ENCODE measurements around the gene SLC10A3.

Gene SLC10A3

DNA sequence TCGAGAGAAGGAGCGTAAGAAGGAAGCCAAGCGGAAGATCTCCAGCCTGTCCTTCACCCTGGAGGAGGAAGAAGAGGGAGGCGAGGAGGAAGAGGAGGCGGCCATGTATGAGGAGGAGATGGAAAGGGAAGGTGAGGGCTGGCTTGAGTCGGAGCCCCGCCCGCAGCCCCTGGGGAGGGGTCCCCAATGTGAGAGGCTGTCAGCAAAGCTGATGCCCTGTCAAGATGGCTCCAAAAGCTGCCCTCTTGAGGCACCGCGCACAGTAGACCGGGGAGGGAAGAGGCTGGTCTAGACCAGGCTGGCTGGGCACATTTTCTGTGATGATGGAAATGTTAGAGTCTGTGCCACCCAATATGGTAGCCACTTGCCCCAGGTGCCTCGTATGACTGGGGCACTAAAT, 44.0 kb downstream of the SLC10A3 start:
- peaks cover 4 to 78% of the 10 kb centered on the region in 2 experiments; a peak in 2 of 3 replicates for H3K36me3 ChIP-seq (ENCODE audit: control insufficient read depth in 2 of 2, insufficient read depth in 1 of 2, low read length in 2 of 2)
- H3K4me3 ChIP-seq (ENCODE audit: low read depth, low read length): no peak overlapping the region
- POLR2A ChIA-PET: no interaction called here
- CTCF ChIA-PET: interaction anchor here (1.1 kb wide), 1 partner anchor 86 kb away, joined by 3 read pairs; no protein-coding TSS in a partner anchor
- TF ChIP-seq ZNF138 (tag by site-specific recombination; IDR thresholded peaks at IDR 0.05; ENCODE audit: borderline replicate concordance) (no peak), ZNF548 (tag by site-specific recombination; IDR thresholded peaks at IDR 0.05) (no peak), MYNN (tag by site-specific recombination; IDR thresholded peaks at IDR 0.05; ENCODE audit: borderline replicate concordance) (no peak), ZNF585B (tag by site-specific recombination; IDR thresholded peaks at IDR 0.05) (no peak), ZNF354C (tag by site-specific recombination; IDR thresholded peaks at IDR 0.05; ENCODE audit: borderline replicate concordance, low read depth) (no peak), ZNF311 (tag by site-specific recombination; IDR thresholded peaks at IDR 0.05; ENCODE audit: borderline replicate concordance) (no peak), ZNF654 (tag by site-specific recombination; IDR thresholded peaks at IDR 0.05; ENCODE audit: low read depth) (no peak)
- TF ChIP-seq, protein P1, sequence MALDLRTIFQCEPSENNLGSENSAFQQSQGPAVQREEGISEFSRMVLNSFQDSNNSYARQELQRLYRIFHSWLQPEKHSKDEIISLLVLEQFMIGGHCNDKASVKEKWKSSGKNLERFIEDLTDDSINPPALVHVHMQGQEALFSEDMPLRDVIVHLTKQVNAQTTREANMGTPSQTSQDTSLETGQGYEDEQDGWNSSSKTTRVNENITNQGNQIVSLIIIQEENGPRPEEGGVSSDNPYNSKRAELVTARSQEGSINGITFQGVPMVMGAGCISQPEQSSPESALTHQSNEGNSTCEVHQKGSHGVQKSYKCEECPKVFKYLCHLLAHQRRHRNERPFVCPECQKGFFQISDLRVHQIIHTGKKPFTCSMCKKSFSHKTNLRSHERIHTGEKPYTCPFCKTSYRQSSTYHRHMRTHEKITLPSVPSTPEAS (tag by site-specific recombination; IDR thresholded peaks at IDR 0.05): no peak
- TF ChIP-seq, protein P2, sequence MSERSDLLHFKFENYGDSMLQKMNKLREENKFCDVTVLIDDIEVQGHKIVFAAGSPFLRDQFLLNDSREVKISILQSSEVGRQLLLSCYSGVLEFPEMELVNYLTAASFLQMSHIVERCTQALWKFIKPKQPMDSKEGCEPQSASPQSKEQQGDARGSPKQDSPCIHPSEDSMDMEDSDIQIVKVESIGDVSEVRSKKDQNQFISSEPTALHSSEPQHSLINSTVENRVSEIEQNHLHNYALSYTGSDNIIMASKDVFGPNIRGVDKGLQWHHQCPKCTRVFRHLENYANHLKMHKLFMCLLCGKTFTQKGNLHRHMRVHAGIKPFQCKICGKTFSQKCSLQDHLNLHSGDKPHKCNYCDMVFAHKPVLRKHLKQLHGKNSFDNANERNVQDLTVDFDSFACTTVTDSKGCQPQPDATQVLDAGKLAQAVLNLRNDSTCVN (tag by site-specific recombination; optimal IDR thresholded peaks at IDR 0.05): no peak
- TF ChIP-seq, protein P3, sequence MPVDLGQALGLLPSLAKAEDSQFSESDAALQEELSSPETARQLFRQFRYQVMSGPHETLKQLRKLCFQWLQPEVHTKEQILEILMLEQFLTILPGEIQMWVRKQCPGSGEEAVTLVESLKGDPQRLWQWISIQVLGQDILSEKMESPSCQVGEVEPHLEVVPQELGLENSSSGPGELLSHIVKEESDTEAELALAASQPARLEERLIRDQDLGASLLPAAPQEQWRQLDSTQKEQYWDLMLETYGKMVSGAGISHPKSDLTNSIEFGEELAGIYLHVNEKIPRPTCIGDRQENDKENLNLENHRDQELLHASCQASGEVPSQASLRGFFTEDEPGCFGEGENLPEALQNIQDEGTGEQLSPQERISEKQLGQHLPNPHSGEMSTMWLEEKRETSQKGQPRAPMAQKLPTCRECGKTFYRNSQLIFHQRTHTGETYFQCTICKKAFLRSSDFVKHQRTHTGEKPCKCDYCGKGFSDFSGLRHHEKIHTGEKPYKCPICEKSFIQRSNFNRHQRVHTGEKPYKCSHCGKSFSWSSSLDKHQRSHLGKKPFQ (tag by site-specific recombination; IDR thresholded peaks at IDR 0.05): no peak
- no peaks in the 10 kb centered on the region for H3K9me3 ChIP-seq (ENCODE audit: control insufficient read depth, insufficient read depth, low read depth, low read length)
- H3K27ac ChIP-seq (ENCODE audit: extremely low read depth, low read depth, low read length): no peak overlapping the region
- no peaks in the 10 kb centered on the region for H3K4me1 ChIP-seq (ENCODE audit: control insufficient read depth, insufficient read depth, low read length)

DNA sequence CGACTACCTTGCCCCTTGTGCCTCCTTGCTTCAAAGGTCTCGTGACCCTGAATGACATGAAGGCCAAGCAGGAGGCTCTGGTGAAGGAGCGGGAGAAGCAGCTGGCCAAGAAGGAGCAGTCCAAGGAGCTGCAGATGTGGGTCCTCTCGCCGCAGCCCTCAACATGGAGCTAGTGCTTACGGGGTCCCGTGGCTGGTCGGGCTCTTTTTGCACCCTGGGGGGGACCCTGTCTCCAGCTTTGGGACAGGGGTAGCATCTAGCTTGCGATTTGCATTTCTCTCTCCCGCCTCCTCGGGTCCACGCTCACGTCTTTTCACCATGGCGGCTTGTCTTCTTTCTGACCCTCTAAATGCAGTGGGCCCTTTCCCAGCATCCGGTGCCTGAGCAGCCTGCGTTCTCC, 44.7 kb downstream of the SLC10A3 start:
- CTCF ChIA-PET: interaction anchor here (0.8 kb wide), 1 partner anchor 73 kb away, joined by 4 read pairs; no protein-coding TSS in a partner anchor

DNA sequence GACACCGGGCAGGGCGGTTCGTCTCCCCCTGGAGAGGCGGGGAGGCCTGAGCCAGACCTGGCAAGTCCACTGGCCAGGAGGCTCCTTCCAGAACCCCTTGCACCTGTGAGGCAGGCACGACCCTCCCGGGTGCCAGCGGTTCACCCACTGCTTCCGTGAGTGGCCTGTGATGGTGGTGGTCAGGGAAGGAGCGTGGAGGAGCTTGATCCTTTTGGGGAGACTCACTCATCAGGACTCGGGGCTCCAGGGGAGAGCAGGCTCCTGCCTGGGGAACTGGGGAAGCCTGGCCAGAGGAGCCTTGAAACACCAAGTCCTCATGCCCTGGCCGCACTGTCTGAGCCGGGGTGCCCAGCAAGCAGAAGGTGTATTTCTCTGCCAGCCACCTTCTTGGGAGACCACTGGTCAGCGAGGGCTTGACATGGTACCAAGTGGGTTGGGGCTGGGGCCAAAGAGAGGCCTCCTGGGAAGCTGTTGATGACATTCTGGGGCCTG, 45.6 kb downstream of the SLC10A3 start:
- H3K9me3 ChIP-seq (ENCODE audit: control insufficient read depth, insufficient read depth, low read depth, low read length): no peaks in the 10 kb centered on the region
- no peaks in the 10 kb centered on the region for H3K4me1 ChIP-seq (ENCODE audit: control insufficient read depth, insufficient read depth, low read length)
- CTCF ChIA-PET: interaction anchor here (0.6 to 0.8 kb wide), 4 partner anchors 17 to 443 kb away, joined by 3 to 4 read pairs (median 4); no protein-coding TSS in a partner anchor
- peaks cover 4 to 79% of the 10 kb centered on the region in 2 experiments; a peak in 2 of 3 replicates for H3K36me3 ChIP-seq (ENCODE audit: control insufficient read depth in 2 of 2, insufficient read depth in 1 of 2, low read length in 2 of 2)
- peak overlapping the region; percentile 77 for H3K27ac ChIP-seq (ENCODE audit: extremely low read depth, low read depth, low read length)
- peak overlapping the region; percentile 51 for H3K4me3 ChIP-seq (ENCODE audit: low read depth, low read length)
- POLR2A ChIA-PET: interaction anchor here (0.7 to 1.1 kb wide), 5 partner anchors 9 to 74 kb away, joined by 3 to 4 read pairs (median 3); no protein-coding TSS in a partner anchor
- TF ChIP-seq, protein P4, sequence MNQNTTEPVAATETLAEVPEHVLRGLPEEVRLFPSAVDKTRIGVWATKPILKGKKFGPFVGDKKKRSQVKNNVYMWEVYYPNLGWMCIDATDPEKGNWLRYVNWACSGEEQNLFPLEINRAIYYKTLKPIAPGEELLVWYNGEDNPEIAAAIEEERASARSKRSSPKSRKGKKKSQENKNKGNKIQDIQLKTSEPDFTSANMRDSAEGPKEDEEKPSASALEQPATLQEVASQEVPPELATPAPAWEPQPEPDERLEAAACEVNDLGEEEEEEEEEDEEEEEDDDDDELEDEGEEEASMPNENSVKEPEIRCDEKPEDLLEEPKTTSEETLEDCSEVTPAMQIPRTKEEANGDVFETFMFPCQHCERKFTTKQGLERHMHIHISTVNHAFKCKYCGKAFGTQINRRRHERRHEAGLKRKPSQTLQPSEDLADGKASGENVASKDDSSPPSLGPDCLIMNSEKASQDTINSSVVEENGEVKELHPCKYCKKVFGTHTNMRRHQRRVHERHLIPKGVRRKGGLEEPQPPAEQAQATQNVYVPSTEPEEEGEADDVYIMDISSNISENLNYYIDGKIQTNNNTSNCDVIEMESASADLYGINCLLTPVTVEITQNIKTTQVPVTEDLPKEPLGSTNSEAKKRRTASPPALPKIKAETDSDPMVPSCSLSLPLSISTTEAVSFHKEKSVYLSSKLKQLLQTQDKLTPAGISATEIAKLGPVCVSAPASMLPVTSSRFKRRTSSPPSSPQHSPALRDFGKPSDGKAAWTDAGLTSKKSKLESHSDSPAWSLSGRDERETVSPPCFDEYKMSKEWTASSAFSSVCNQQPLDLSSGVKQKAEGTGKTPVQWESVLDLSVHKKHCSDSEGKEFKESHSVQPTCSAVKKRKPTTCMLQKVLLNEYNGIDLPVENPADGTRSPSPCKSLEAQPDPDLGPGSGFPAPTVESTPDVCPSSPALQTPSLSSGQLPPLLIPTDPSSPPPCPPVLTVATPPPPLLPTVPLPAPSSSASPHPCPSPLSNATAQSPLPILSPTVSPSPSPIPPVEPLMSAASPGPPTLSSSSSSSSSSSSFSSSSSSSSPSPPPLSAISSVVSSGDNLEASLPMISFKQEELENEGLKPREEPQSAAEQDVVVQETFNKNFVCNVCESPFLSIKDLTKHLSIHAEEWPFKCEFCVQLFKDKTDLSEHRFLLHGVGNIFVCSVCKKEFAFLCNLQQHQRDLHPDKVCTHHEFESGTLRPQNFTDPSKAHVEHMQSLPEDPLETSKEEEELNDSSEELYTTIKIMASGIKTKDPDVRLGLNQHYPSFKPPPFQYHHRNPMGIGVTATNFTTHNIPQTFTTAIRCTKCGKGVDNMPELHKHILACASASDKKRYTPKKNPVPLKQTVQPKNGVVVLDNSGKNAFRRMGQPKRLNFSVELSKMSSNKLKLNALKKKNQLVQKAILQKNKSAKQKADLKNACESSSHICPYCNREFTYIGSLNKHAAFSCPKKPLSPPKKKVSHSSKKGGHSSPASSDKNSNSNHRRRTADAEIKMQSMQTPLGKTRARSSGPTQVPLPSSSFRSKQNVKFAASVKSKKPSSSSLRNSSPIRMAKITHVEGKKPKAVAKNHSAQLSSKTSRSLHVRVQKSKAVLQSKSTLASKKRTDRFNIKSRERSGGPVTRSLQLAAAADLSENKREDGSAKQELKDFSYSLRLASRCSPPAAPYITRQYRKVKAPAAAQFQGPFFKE (tag by site-specific recombination; IDR thresholded peaks at IDR 0.05; ENCODE audit: borderline replicate concordance): no peak
- TF ChIP-seq, protein P1 (tag by site-specific recombination; IDR thresholded peaks at IDR 0.05): no peak
- TF ChIP-seq SP2 (tag by site-specific recombination; IDR thresholded peaks at IDR 0.05) (no peak), ZNF837 (tag by site-specific recombination; IDR thresholded peaks at IDR 0.05) (no peak), SP7 (tag by site-specific recombination; IDR thresholded peaks at IDR 0.05) (no peak), ZFP41 (tag by site-specific recombination; IDR thresholded peaks at IDR 0.05; ENCODE audit: borderline replicate concordance) (no peak)

More for the DNA sequence above, 44.7 kb downstream of the SLC10A3 start:
- H3K4me3 ChIP-seq (ENCODE audit: low read depth, low read length): no peak overlapping the region
- H3K27ac ChIP-seq (ENCODE audit: extremely low read depth, low read depth, low read length): no peak overlapping the region
- POLR2A ChIA-PET: interaction anchor here (0.6 to 1.1 kb wide), 4 partner anchors 13 to 76 kb away, joined by 3 read pairs; no protein-coding TSS in a partner anchor
- H3K4me1 ChIP-seq (ENCODE audit: control insufficient read depth, insufficient read depth, low read length): no peaks in the 10 kb centered on the region
- no peaks in the 10 kb centered on the region for H3K9me3 ChIP-seq (ENCODE audit: control insufficient read depth, insufficient read depth, low read depth, low read length)
- peaks cover 4 to 79% of the 10 kb centered on the region in 2 experiments; a peak in 2 of 3 replicates for H3K36me3 ChIP-seq (ENCODE audit: control insufficient read depth in 2 of 2, insufficient read depth in 1 of 2, low read length in 2 of 2)
- TF ChIP-seq ZSCAN30 (tag by site-specific recombination; IDR thresholded peaks at IDR 0.05): no peak
- TF ChIP-seq, protein P5, sequence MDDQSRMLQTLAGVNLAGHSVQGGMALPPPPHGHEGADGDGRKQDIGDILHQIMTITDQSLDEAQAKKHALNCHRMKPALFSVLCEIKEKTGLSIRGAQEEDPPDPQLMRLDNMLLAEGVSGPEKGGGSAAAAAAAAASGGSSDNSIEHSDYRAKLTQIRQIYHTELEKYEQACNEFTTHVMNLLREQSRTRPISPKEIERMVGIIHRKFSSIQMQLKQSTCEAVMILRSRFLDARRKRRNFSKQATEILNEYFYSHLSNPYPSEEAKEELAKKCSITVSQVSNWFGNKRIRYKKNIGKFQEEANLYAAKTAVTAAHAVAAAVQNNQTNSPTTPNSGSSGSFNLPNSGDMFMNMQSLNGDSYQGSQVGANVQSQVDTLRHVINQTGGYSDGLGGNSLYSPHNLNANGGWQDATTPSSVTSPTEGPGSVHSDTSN (CRISPR knock-in tag; IDR thresholded peaks at IDR 0.05): 0 out of 2 replicates have a peak, but pooled peaks have one; percentile 33

All from HEK293 (cell line).